ENCODE data around the gene CRTC3.
"Not testable (repeated sequence)": the region's sequence is repeated elsewhere in the genome, so short reads cannot be mapped to it uniquely, and the experiment has no call there.

Gene CRTC3

GRCh38 chr15:90677807-90678790 lies 148.4 kb downstream of the CRTC3 start:
- DNase-seq (ENCODE audit: low read depth): no peak

- no peak for DNase-seq (ENCODE audit: low read depth)
These were observed 150.2 kb downstream of the CRTC3 start for GRCh38 chr15:90679959-90680358.

GRCh38 chr15:90680371-90680935 lies 150.7 kb downstream of the CRTC3 start:
- peak; percentile 82 for DNase-seq (ENCODE audit: low read depth)

GRCh38 chr15:90681056-90681455 lies 151.3 kb downstream of the CRTC3 start:
- DNase-seq (ENCODE audit: low read depth): no peak

GRCh38 chr15:90681480-90681879 lies 151.8 kb downstream of the CRTC3 start:
- DNase-seq (ENCODE audit: low read depth): peak; percentile 92

GRCh38 chr15:90683371-90683770 lies 153.6 kb downstream of the CRTC3 start:
- no peak for DNase-seq (ENCODE audit: low read depth)

GRCh38 chr15:90683876-90684275 lies 154.2 kb downstream of the CRTC3 start:
- no peak for DNase-seq (ENCODE audit: low read depth)

GRCh38 chr15:90684281-90684680 lies 154.6 kb downstream of the CRTC3 start:
- no peak for DNase-seq (ENCODE audit: low read depth)

- DNase-seq (ENCODE audit: low read depth): no peak
These were observed 156.1 kb downstream of the CRTC3 start for GRCh38 chr15:90685591-90686434.

- no peak for DNase-seq (ENCODE audit: low read depth)
These were observed 156.9 kb downstream of the CRTC3 start for GRCh38 chr15:90686435-90687218.

- not testable (repeated sequence) for DNase-seq (ENCODE audit: low read depth)
These were observed 159.7 kb downstream of the CRTC3 start for GRCh38 chr15:90689326-90689961.

- no peak for DNase-seq (ENCODE audit: low read depth)
These were observed 160.9 kb downstream of the CRTC3 start for GRCh38 chr15:90690585-90690984.

- DNase-seq (ENCODE audit: low read depth): no peak
These were observed 161.6 kb downstream of the CRTC3 start for GRCh38 chr15:90691369-90691768.

GRCh38 chr15:90691982-90692773 lies 162.5 kb downstream of the CRTC3 start:
- DNase-seq (ENCODE audit: low read depth): no peak

Data from HS-27A (cell line).